ENCODE measurements around the gene CADPS2.

Gene CADPS2

DNA sequence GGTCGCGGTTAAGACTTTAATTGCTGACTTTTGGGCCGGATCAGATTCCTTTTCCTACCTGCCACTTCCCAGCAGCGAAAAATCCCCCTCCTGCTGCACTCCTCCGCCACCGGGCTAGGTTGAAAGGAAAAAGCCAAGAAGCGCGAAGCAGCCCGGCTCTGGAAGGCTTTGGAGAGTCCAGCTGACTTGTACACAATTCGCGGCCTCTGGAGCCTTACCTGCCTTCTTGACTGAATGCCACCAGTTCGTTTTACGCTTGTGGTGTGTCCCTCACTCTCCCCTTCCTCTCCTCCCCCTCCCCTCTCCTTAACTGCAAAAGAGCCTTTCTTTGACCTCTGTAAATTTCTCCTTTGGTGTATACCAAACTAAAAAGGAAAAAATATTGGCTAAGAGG lies 579.0 kb downstream of the CADPS2 start:
- no peaks in the 10 kb centered on the region for H3K36me3 ChIP-seq (ENCODE audit: control insufficient read depth, insufficient read depth, low read length)
- H3K4me3 ChIP-seq (ENCODE audit: low read depth, low read length), result peak overlapping the region; percentile 58
- H3K27me3 ChIP-seq (ENCODE audit: control insufficient read depth, insufficient read depth, low read length), result peaks cover 93% of the 10 kb centered on the region
- H3K4me1 ChIP-seq (ENCODE audit: control insufficient read depth, insufficient read depth, low read length), result peaks cover 18% of the 10 kb centered on the region
- H3K9me3 ChIP-seq (ENCODE audit: control insufficient read depth, insufficient read depth, low read length), result no peaks in the 10 kb centered on the region
- H3K9ac ChIP-seq (ENCODE audit: low read depth, low read length), result no peak overlapping the region

DNA sequence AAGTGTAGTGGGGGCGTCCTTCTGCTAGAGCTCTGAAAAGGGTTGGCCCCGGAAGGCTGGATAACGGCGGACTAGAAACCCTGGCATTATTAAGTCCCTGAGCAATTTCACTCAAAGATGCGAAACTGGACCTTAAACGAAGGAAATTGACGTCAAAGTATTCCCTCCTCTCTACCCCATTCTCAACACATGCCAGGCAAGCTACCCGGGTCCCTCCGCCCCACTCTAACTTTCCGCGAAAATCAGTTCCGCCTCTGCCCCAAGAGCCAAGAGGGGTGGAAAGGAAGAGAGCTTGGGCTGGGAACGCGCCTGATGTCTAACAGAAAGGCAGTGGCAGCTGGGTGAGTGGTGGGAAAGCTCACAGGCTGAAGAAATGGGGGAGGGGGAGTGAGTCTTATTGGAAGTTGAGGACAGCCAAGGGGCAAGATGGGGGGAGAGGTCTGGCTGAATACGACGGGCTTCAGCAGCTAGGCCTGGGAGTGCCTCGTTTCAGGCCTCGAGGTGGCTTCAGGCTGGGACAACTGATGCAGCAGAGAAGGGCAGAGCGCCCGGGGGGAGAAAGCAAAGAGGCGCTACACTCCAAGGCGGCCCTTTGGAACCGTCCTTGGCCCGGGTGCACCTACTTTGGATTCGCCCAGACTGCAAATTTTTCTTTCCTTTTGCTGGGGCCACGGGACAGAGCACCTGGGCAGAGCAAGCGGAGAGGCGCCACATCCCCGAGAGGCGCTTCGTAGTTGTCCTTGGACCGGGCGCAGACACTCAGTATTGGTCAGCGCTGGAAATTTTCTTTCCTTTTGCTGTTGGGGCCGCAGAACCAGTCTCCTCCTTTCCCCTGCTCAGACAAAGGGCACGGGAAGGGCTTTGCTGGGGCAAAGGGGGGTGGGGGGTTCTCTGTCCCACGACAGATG lies 579.7 kb downstream of the CADPS2 start:
- no peaks in the 10 kb centered on the region for H3K36me3 ChIP-seq (ENCODE audit: control insufficient read depth, insufficient read depth, low read length)
- peaks cover 93% of the 10 kb centered on the region for H3K27me3 ChIP-seq (ENCODE audit: control insufficient read depth, insufficient read depth, low read length)
- no peaks in the 10 kb centered on the region for H3K9me3 ChIP-seq (ENCODE audit: control insufficient read depth, insufficient read depth, low read length)
- peaks cover 18% of the 10 kb centered on the region for H3K4me1 ChIP-seq (ENCODE audit: control insufficient read depth, insufficient read depth, low read length)
- peak overlapping the region; percentile 58 for H3K4me3 ChIP-seq (ENCODE audit: low read depth, low read length)
- H3K9ac ChIP-seq (ENCODE audit: low read depth, low read length), result peak overlapping the region; percentile 12

DNA sequence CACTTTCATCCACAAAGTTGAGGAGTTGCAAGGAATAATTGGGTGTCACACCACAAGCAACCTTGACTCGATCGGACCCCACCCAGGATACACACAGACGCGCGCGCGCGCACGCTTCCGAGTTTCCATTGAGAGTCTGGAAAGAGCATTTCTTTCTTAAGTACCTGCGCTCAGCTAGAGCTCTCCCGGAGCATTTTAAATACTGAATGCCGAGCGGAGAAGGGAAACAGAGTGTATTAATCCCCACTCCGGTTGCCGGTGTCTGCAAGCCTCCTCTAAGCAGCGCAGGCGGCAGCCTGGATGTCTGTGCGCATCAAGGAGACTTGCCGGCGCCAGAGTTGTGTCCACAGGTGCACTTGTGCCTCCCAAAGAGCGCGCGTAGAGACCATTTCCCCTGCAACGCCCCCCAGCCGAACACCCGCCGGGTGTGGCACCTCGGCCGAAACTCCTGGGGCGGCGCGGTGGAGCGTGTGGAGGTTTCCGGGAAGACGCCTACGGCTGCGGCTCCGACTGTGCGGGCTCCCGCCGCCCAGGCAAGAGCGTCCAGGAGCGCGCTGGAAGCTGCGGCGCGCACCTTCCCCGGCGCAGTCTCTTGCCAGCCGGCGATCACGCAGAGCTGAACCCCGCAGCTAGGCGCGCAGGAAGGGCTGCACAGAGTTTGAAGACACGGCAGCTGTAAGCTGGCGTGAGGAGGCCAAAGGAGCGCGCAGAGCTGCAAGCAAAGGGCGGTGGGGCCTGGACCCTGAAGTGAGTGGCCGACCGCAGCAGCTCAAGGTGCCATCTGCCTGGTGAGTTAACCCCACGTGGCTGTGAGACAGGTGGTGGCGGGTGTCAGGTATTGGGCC lies 580.6 kb downstream of the CADPS2 start:
- H3K9ac ChIP-seq (ENCODE audit: low read depth, low read length), result peak overlapping the region; percentile 12
- peaks cover 93% of the 10 kb centered on the region for H3K27me3 ChIP-seq (ENCODE audit: control insufficient read depth, insufficient read depth, low read length)
- no peaks in the 10 kb centered on the region for H3K36me3 ChIP-seq (ENCODE audit: control insufficient read depth, insufficient read depth, low read length)
- no peaks in the 10 kb centered on the region for H3K9me3 ChIP-seq (ENCODE audit: control insufficient read depth, insufficient read depth, low read length)
- peaks cover 18% of the 10 kb centered on the region for H3K4me1 ChIP-seq (ENCODE audit: control insufficient read depth, insufficient read depth, low read length)
- peak overlapping the region; percentile 58 for H3K4me3 ChIP-seq (ENCODE audit: low read depth, low read length)

DNA sequence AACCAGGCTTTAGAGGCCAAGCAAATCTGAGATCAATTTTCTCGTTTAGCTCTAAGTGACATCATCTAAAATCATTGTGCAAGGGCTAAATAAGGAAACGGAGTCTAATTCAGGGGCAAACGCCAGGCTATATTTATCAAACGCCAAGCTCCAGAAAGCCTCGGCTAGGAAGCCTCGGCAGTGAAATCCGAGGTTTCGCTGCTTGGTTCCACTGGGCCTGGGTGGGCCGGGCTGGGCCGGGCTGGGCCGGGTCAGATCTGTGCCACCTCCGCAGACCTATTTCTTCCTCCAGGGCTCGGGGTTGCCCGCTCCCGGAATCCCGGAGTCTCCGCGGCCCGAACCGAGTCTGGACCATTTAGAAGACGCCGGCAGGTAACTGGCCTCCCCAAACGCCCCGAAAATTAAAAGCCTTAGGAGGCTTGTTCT lies 581.3 kb downstream of the CADPS2 start:
- no peak overlapping the region for H3K9ac ChIP-seq (ENCODE audit: low read depth, low read length)
- peaks cover 18% of the 10 kb centered on the region for H3K4me1 ChIP-seq (ENCODE audit: control insufficient read depth, insufficient read depth, low read length)
- H3K27me3 ChIP-seq (ENCODE audit: control insufficient read depth, insufficient read depth, low read length), result peaks cover 99% of the 10 kb centered on the region
- no peaks in the 10 kb centered on the region for H3K36me3 ChIP-seq (ENCODE audit: control insufficient read depth, insufficient read depth, low read length)
- H3K9me3 ChIP-seq (ENCODE audit: control insufficient read depth, insufficient read depth, low read length), result no peaks in the 10 kb centered on the region
- peak overlapping the region; percentile 58 for H3K4me3 ChIP-seq (ENCODE audit: low read depth, low read length)

DNA sequence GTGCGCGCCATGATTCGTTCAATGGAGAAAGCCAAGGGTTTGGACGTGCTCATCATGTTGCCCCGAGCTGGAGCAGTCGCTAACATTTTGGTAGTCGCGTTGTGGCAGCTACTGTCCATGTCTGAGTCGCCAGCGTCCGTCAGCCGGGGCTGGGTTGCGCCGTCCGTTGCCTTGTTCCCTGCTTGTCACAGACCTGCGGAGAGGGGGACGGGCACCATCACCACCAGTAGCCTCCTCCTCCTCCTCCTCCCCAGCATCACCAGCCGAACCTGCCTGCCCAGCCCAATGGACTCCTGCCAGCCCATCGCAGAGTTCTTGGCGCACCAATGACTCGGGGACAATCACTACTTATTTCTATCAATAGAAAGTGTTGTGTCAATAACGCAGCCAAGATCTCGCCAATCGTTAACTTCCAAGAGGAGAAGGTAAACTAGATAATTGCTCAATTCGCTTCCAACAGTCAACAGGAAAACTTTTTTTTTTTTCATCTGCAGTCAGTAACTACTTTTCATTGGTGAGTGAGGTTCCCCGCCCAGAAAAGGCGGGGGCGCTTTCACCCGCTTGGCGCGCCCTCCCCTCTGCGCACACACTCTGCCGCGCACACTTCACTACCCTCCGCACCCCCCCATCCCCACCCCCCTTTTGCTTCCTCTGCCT lies 581.8 kb downstream of the CADPS2 start, which contains the start of gene FEZF1:
TSS of gene FEZF1 (minus strand) at position 432 of the 657 bp plus-strand sequence. CDS start at position 119, 313 bp downstream.
- peaks cover 100% of the 10 kb centered on the region for H3K27me3 ChIP-seq (ENCODE audit: control insufficient read depth, insufficient read depth, low read length)
- H3K9me3 ChIP-seq (ENCODE audit: control insufficient read depth, insufficient read depth, low read length), result no peaks in the 10 kb centered on the region
- no peaks in the 10 kb centered on the region for H3K36me3 ChIP-seq (ENCODE audit: control insufficient read depth, insufficient read depth, low read length)
- peak within 1 kb of the TSS; percentile 58 for H3K4me3 ChIP-seq (ENCODE audit: low read depth, low read length)
- peak within 1 kb of the TSS; percentile 70 for H3K9ac ChIP-seq (ENCODE audit: low read depth, low read length)
- peaks cover 13% of the 10 kb centered on the region for H3K4me1 ChIP-seq (ENCODE audit: control insufficient read depth, insufficient read depth, low read length)

DNA sequence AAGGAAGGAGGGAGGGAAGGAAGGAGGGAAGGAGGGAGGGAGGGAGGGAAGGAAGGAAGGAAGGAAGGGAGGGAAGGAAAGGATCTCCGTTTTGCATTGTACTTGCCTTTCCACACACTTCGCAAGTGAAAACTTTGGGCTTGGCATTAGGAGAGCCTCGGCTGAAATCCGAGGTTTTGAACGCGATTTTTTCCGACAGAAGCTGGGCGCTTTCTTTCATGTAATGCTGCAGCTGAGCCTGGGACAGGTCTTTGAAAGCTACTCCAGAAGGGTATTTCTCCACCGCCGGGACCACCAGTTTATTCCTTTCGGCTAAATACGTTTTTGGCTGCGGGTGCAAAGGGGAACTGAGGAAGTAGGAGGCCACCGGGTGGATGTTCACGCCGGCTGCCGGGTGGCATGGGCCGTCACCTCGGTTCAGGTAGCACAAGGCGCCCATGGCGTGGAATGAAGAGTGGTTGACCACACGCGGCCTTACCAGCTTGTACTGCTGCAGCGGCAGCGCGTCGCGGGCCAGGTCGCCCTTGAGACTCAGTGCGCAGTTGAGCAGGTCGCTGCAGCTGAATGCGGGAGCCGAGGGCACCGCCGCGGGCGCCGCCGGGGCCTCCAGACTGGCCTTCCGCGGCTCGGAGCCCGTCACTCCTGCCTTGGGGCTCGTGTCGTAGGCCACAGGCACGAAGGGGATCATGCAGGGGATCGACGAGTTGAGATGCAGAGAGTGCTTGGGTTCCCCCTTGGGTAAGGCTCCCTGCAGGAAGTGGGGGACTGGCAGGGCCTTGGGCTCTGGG lies 582.5 kb downstream of the CADPS2 start:
- Histone ChIP-seq H3K4me3 (ENCODE audit: low read depth, low read length) (peak overlapping the region; percentile 58), H3K36me3 (ENCODE audit: control insufficient read depth, insufficient read depth, low read length) (no peaks in the 10 kb centered on the region), H3K9me3 (ENCODE audit: control insufficient read depth, insufficient read depth, low read length) (no peaks in the 10 kb centered on the region), H3K27me3 (ENCODE audit: control insufficient read depth, insufficient read depth, low read length) (peaks cover 100% of the 10 kb centered on the region), H3K4me1 (ENCODE audit: control insufficient read depth, insufficient read depth, low read length) (peaks cover 9% of the 10 kb centered on the region), H3K9ac (ENCODE audit: low read depth, low read length) (peak overlapping the region; percentile 70)

DNA sequence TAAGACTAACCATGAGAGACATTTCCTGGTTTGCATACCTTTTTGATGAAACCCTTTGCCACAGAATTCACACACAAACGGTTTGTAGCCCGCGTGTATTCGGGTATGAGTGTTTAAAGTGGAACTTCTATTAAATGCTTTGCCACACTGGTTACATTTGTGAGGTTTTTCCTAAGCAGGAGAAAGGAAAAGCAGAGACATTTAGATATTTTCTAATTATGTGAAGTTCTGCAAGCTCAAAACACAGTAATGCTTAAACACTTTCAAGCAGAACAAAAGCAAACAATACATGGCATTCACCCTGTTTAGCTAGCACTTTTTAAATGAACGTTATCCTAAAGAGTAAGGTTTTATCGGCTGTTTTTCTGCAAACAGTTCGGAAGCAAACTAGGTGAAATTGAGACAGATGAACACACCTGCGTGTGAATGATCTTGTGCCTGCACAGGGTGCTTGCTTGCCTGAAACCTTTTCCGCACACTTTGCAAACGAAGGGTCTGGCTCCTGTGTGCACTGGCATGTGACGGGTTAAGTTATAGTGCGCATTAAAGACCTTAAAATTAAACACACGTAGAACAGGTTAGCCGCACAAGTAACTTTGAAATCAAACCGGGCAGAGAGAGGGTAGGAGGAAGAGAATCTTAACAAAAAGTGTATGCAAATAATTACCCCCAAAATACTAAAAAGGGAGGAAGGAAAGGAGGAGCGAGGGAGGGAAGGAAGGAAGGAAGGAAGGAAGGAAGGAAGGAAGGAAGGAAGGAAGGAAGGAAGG lies 583.3 kb downstream of the CADPS2 start:
- H3K4me3 ChIP-seq (ENCODE audit: low read depth, low read length), result peak overlapping the region; percentile 58
- H3K4me1 ChIP-seq (ENCODE audit: control insufficient read depth, insufficient read depth, low read length), result peaks cover 8% of the 10 kb centered on the region
- H3K9ac ChIP-seq (ENCODE audit: low read depth, low read length), result no peak overlapping the region
- no peaks in the 10 kb centered on the region for H3K36me3 ChIP-seq (ENCODE audit: control insufficient read depth, insufficient read depth, low read length)
- peaks cover 100% of the 10 kb centered on the region for H3K27me3 ChIP-seq (ENCODE audit: control insufficient read depth, insufficient read depth, low read length)
- H3K9me3 ChIP-seq (ENCODE audit: control insufficient read depth, insufficient read depth, low read length), result no peaks in the 10 kb centered on the region

DNA sequence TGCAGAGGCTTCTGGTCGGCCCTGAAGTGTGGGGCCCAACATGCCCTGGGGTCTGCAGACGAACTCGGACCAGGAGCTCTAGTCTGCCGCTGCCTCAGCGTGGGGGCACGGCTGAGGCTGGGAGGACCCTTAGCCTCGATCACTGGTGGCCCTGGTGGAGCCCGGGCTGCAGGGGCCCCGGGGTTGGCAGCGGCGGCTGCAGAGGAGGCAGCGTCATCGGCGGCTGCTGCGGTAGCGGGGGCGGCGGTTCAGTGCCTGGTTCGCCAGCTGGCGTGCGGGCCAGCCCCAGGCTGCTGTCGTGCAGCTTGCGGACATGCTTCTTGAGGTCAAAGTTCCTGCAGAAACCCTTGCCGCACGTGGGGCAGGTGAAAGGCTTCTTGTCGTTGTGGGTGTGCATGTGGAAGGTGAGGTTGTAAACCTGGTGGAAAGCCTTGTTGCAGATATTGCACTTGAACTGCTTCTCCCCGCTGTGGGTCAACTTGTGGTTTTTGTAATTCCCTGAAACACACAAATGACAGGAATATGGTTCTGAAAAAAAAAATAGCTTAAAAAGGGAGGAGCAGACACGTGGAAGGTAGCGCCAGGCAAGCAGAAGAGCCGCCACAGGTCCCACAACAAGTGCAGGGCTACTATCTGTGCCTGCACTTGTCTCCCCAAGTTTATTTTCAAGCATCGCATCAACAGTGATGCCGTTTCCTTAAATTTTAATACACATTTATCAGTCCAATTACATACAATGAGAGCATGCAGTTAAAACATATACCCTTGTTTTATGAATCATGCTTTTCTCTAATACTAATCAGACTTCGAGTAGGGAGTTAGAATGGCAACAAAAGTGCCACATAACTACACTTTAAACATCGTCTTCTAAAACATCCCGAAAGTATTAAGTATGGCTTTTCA lies 584.2 kb downstream of the CADPS2 start:
- H3K36me3 ChIP-seq (ENCODE audit: control insufficient read depth, insufficient read depth, low read length), result no peaks in the 10 kb centered on the region
- no peaks in the 10 kb centered on the region for H3K9me3 ChIP-seq (ENCODE audit: control insufficient read depth, insufficient read depth, low read length)
- peak overlapping the region; percentile 58 for H3K4me3 ChIP-seq (ENCODE audit: low read depth, low read length)
- peaks cover 4% of the 10 kb centered on the region for H3K4me1 ChIP-seq (ENCODE audit: control insufficient read depth, insufficient read depth, low read length)
- no peak overlapping the region for H3K9ac ChIP-seq (ENCODE audit: low read depth, low read length)
- H3K27me3 ChIP-seq (ENCODE audit: control insufficient read depth, insufficient read depth, low read length), result peaks cover 100% of the 10 kb centered on the region

DNA sequence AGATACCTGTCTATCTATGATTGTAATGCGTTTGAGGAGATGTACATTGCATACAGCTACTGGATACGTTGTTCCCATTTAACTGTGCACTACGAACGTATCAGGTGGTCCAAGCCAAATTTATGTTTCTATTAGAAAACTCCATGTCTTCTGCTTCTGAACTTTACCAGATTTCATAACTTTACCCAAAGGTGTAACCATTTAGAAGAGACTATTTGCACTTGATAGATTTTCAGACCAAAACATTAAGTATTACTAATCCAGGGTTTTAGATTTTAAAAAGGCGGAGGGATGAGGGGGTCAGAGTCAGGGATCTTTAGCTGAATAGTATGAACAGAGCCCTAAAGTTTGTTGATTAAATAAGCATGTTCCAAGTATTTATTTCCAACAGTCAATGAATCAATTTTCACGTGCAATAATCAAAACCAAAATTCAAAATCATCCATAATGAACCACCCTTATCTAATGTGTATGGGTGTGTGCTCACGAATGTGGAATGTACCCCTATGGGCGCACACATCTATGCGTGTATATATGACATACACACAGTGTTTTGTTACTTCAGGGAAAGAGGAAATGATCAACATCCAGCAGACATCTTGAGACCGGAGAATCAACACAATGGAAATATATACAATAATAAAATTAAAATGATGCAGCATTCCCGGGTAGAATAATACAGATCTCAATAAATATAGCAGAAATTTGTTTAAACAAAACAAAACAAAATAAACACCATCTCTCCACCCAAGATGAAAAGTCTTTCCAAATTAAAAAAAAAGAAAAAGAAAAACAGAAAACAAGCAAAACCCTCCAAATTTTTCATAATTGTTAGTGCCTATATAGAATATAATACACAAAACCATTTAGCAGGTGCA lies 585.1 kb downstream of the CADPS2 start:
- Histone ChIP-seq H3K27me3 (ENCODE audit: control insufficient read depth, insufficient read depth, low read length) (peaks cover 92% of the 10 kb centered on the region), H3K9me3 (ENCODE audit: control insufficient read depth, insufficient read depth, low read length) (no peaks in the 10 kb centered on the region), H3K9ac (ENCODE audit: low read depth, low read length) (no peak overlapping the region), H3K4me3 (ENCODE audit: low read depth, low read length) (peak overlapping the region; percentile 66), H3K4me1 (ENCODE audit: control insufficient read depth, insufficient read depth, low read length) (peaks cover 3% of the 10 kb centered on the region), H3K36me3 (ENCODE audit: control insufficient read depth, insufficient read depth, low read length) (no peaks in the 10 kb centered on the region)
